HG03439 (cell line): Measurements from ENCODE around the gene MRPL36.
"Not testable (repeated sequence)": the region's sequence is repeated elsewhere in the genome, so short reads cannot be mapped to it uniquely, and the experiment has no call there.

ENCODE experiments used
- ATAC-seq: cut with Tn5 transposase; IDR thresholded peaks from one replicate; pipeline ENCODE4 v1.9.1; 2021; ENCODE audit warnings: mild to moderate bottlenecking, moderate library complexity; ENCODE audit not compliant: unreplicated experiment

Gene MRPL36

DNA sequence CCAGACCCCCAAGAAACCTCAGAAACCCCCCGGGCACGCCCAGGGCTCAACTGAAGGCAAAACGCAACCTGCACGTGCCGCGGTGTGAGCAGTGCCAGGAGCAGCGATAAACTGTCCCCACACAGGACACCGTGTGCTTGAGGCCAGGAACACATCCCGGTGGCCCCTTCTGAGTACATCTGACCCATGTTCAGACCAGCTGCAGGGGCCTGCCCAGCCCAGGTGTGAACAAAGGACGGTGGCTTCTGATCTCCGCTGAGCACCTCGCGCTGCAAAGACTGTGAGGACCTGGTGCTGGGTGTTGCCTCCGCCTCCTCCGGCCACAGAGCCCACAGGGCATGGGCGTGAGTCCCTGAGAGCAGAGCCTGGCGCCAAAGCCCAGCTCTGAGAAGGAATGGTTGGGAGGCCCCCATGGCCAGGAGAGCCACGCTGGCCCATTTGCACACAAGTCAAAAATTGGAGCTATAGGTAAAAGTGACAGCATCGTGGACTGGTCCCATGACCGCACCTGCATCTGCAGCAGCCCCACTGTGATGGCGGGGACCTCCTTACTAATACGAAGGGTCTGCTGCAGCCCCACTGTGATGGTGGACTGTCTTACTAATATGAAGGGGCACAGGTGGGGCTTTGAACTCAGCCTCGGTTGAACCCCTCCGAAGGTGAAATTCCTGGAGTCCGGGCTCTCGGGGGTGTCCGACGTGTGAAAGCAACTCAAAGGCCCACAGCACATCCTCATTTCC, 33.0 kb upstream of the MRPL36 start:
- no peak for ATAC-seq

GRCh38 chr5:1831677-1832313, 32.2 kb upstream of the MRPL36 start:
- ATAC-seq, result no peak

GRCh38 chr5:1831257-1831656, 31.6 kb upstream of the MRPL36 start:
- ATAC-seq, result no peak

DNA sequence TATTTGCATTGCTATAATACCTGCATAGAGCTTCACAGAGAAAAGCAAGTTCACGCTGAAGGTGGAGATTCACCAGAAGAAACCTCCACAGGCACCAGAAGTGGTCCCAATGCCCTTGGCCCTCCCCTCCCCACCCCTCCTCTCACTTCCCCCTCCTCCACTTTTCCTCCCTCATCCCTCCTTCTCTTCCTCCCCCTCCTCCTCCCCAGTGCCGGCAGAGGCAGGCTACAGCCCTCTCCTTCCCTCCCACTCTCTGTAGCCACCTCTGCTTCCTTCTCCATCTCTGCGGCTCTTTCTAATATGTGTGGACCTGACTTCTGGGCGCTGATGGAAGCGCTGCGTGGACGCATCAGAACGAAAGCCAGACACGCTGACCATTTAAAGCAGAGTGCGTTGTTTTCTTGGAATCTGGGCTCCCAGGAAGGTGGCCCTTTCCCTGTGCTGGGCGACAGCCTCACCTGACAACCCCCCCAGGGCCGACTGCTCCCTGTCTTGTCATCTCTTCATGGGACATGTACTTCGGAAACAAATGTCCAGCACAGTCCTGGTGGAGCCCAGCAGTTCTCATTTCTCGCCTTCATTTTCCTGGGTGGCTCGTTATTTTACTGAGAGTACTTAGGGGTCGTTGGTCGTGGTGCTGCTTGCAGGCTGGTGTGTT, 31.1 kb upstream of the MRPL36 start:
- no peak for ATAC-seq

DNA sequence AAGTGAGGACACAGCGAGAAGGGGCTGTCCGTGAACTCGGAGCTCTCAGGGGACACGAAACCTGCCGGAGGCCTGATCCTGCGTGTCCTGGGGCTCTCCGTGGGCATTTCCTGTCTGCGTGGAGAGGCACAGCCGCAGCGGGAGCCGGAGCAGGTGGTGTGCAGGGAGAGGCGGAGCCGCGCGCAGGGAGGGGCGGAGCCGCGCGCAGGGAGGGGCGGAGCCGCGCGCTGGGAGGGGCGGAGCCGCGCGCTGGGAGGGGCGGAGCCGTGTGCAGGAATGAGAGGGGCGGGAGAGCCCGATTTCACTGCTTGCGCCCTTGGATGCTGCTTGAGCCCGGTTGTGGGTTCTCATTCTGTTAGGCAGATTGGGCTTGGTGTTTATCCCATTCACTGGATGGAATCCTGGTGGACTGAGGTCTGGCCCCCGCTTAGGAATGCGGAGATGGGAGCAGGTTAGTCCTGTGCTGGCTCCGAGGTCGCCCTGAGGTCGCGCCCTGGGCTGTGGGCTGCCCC, 28.3 kb upstream of the MRPL36 start:
- no peak for ATAC-seq

GRCh38 chr5:1827025-1827885, 27.6 kb upstream of the MRPL36 start:
- no peak for ATAC-seq

GRCh38 chr5:1826235-1826980, 26.8 kb upstream of the MRPL36 start:
- no peak for ATAC-seq

DNA sequence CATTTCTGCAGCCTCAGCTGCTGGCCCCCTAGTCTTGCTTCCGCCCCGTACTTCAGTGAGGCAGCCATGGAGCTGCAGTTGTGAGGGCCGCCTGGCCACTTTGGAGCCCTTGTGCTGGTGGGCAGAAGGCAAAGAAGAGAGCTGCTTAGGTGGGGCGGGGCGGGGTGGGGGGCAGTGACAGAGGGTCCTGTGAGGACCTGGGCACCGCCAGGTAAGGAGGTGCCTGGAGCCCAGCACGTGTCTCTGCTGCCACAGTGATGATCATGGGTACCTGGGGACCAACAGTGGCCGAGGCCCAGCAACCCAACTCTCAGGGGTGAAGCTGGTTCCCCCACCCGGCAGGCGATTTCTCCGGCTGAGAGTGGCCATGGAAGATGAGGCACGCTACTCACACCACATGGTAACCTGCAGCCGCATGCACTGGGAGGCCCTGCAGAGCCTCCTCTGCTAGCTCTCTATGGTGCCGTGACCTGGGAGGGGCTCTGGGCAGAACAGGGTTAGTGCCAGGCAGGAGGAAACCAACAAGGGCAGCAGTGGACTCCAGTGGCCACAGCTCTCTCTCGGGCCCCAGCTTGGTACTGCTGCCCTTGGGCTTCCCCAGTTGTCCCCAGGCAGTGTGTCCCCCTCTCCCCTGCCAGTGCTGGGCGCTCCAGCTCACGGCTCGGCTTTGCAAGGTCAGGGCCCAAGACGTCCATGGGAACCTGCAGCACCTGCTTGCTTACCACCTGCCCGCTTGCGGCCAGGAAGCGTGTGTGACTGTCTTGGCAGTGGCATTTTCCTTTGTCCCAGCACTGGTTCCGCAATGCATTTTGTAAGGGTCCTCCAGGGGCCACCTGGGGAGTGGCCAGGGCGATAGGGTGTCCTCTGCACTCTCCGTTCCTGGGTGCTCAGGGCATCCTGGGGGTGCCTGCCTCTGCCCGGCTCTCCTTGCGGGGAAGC, 25.5 kb upstream of the MRPL36 start:
- no peak for ATAC-seq

DNA sequence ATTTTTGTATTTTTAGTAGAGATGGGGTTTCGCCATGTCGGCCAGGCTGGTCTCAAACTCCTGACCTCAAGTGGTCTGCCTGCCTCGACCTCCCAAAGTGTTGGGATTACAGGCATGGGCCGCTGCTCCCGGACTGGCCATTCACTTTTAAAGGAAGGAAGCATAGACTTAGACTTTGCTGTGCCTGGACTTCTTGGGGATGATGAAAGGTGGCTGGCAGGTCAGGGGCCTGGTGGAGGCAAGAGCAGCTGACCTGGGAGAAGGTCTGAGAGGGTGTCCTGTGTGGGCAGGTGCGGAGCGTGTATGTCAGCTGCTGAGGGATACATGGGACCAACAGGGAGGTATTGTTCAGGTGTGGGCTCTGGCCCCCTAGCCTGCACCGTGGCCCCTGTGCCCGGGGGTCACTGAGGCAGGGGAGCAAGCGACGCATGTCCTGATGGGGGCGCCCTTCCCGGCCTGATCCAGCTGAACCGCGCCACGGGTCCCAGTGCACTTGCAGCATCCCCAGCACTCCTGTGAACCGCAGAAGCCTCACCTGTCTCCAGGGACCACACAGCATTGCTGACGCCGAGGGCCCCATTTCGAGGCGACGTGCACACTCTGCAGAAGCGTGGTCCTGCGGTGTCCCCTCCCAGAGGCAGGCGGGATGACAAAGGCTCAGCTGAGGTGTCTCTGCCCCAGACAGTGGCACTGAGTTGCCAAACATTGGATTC, 24.6 kb upstream of the MRPL36 start:
- ATAC-seq, result no peak

DNA sequence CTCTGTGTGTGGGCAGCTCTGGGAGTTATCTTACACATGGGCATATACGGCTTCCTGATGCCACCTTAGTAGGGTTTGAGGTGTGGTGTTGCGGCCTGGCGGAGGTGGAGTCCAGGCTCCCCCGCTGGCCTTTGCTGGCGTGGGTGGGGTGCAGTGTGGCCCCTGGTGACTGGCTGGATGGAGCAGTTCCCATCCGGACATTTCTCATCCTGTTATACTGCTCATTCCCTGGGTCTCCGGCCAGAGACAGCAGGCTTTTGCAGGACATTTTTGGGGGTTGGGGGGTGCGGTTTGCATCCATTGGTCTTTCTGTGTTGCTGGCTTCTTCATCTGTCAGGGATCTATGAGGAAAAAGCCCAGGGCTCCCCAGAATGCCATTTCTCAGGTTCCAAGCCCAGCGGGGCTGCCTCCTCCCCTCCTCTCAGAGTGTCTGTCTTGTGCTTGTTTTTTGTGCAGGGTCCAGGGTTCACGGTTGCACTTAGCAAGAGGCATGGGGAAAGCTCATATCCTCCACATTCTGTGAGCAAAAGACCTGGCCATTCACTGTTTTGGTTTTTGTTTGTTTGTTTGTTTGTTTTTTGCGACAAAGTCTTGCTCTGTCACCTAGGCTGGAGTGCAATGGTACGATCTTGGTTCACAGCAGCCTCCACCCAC, 23.9 kb upstream of the MRPL36 start:
- ATAC-seq, result no peak

GRCh38 chr5:1821862-1822261, 22.2 kb upstream of the MRPL36 start:
- ATAC-seq, result no peak

- no peak for ATAC-seq
Measured at GRCh38 chr5:1820926-1821325, 21.3 kb upstream of the MRPL36 start.

- ATAC-seq, result no peak
Measured at GRCh38 chr5:1820381-1820780, 20.7 kb upstream of the MRPL36 start.

DNA sequence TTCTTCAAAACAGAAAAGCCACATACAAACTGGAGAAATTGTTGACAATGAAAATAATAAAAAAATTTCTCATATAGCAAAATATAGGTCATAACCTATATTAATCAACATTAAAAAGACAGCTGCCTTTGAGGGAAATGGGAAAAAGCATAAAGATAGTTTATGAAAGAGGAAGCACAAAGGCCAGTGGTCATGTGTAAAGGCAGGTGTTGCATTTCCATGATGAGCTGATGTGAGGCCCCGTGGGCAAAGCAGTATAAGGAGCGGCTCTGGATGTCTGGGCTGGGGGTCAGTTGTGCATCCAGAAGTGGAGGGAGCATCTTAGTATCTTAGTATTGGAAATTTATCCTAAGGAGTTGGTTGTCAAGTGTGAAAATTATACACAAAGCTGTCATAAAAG, 19.8 kb upstream of the MRPL36 start:
- no peak for ATAC-seq

DNA sequence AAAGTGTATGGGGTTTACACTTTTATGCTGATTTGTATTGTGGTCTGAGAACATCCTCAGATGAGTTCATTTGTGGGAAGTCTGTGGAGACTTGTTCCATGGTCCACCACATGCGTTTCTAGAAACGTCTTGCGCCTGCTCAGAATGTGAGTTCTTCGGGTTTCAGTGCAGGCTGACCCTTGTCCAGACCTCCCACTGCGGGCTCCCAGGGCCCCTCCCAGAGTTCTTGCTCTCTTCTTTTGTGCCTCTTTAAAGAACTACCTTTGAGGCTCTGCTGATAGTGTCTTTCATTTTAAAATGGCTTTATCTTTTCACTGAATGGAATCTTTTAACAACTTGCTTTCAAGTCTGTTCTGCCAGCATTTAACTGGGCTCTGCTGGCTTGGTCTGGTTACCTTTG, 19.1 kb upstream of the MRPL36 start:
- no peak for ATAC-seq

DNA sequence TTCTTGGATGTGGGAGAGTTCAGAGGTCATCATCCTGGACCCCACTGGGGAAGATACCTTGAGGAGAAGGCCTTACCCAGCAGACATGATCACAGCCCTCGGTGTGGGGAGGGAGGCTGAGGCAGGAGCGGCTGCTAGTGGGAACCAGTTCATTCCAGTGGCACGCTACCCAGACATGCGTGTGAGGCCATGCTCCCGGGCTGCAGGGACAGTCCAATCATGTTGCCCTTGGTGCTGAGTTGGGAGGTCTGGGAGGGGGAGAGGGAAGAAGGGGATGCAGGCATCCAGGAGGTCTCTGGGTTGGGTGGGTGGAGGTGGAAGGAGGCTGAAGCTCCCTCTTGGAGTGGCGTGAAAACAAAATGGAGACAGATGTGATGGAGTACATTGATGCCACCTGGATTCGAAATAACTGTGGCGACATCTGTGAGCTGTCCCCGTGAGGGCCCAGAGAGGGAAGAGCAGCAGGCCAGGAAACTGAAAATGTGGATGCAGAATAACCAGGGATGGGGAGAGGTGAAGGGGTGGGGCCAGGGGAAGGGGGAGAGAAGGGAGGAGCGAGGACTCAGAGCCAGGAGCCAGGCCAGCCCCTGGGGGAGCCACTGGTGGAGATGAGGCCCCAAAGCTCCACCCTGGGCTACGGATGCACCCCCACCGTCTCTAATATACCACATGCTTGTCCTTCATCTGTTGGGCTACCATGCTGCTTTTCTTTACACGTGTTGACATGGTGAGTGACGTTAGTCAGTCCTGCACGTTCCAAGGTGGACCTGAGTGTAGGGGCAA, 17.8 kb upstream of the MRPL36 start:
- no peak for ATAC-seq

GRCh38 chr5:1816495-1817089, 17.0 kb upstream of the MRPL36 start:
- ATAC-seq, result not testable (repeated sequence)
